Upper lobe of left lung (tissue), 4 donors: ENCODE results near the gene C9orf72.

Source experiments
- EP300 ChIP-seq, 4 donors: sonication (generic); formaldehyde crosslinking; IDR thresholded peaks; one replicate each; pipeline ENCODE4 v1.5.1; 2017; ENCODE audit warnings: antibody characterized with exemption in 4 of 4, control low read depth in 2 of 4
- POLR2A ChIP-seq, 4 donors: fragments of 450-650 bp; IDR thresholded peaks; one replicate each; pipeline ENCODE4 v1.5.1; 2016 to 2017; ENCODE audit warnings: antibody characterized with exemption in 4 of 4, mild to moderate bottlenecking in 2 of 4
- POLR2AphosphoS5 ChIP-seq, 2 donors: sonication (generic); formaldehyde crosslinking; IDR thresholded peaks; one replicate each; pipeline ENCODE4 v1.5.1; 2017; ENCODE audit warnings: antibody characterized with exemption in 2 of 2
- TF ChIP-seq, protein P1 (sequence below), 6 experiments: fragments of 450-650 bp in 4 of 6; fragments of 200-600 bp in 2 of 6; sonication (generic) in 2 of 6; IDR thresholded peaks; one replicate each; pipeline ENCODE4 v1.5.1; 2016 to 2019; ENCODE audit warnings: antibody characterized with exemption in 6 of 6

- TF ChIP-seq, protein P1, sequence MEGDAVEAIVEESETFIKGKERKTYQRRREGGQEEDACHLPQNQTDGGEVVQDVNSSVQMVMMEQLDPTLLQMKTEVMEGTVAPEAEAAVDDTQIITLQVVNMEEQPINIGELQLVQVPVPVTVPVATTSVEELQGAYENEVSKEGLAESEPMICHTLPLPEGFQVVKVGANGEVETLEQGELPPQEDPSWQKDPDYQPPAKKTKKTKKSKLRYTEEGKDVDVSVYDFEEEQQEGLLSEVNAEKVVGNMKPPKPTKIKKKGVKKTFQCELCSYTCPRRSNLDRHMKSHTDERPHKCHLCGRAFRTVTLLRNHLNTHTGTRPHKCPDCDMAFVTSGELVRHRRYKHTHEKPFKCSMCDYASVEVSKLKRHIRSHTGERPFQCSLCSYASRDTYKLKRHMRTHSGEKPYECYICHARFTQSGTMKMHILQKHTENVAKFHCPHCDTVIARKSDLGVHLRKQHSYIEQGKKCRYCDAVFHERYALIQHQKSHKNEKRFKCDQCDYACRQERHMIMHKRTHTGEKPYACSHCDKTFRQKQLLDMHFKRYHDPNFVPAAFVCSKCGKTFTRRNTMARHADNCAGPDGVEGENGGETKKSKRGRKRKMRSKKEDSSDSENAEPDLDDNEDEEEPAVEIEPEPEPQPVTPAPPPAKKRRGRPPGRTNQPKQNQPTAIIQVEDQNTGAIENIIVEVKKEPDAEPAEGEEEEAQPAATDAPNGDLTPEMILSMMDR (IDR thresholded peaks at IDR 0.05), result peak in 2 of 6 experiments; percentile 12 to 28
- TF ChIP-seq POLR2A (IDR thresholded peaks at IDR 0.05) (peak in 3 of 4 donors; percentile 70 to 79 (median 77)), POLR2AphosphoS5 (IDR thresholded peaks at IDR 0.05) (peak; percentile 97 to 98), EP300 (IDR thresholded peaks at IDR 0.05) (peak in 3 of 4 donors; percentile 87 to 99 (median 89))
These were observed 631 bp upstream of the C9orf72 start for GRCh38 chr9:27573634-27574590.
